Kidney (tissue), 14 donors: ENCODE measurements around the gene DOK6. TPM values are rescaled to one million over a fixed set of nuclear protein-coding genes. Genes with fewer than 3 reads are reported as not detected.

ENCODE experiments used
- DNase-seq, 5 donors: peaks; one replicate each; pipeline ENCODE4 v3.0.0-alpha.2; 2013 to 2020
- FAIRE-seq: peaks from 2 replicates; lab custom pipeline; 2012; peaks lifted over from hg19 to GRCh38; lab: Jason Lieb, UNC
- H3K27ac ChIP-seq, 2 donors: one replicate each; pipeline ENCODE4 v1.7.0; 2013; ENCODE audit warnings: low read depth in 2 of 2, low read length in 2 of 2, inconsistent platforms in 1 of 2
- H3K27me3 ChIP-seq: one replicate; pipeline ENCODE4 v1.7.1; 2013; ENCODE audit warnings: low read length, inconsistent platforms; ENCODE audit not compliant: control insufficient read depth, insufficient read depth
- H3K36me3 ChIP-seq, 3 donors: one replicate each; pipeline versions ENCODE4 v1.7.0 to v1.7.1; 2013; ENCODE audit warnings: low read length in 3 of 3, control low read depth in 1 of 3, inconsistent platforms in 1 of 3; ENCODE audit not compliant: insufficient read depth in 3 of 3, control insufficient read depth in 2 of 3
- H3K4me1 ChIP-seq, 3 donors: one replicate each; pipeline versions ENCODE4 v1.7.0 to v1.7.1; 2013; ENCODE audit warnings: low read length in 3 of 3, inconsistent platforms in 1 of 3, low read depth in 1 of 3; ENCODE audit not compliant: control insufficient read depth in 2 of 3, insufficient read depth in 2 of 3
- H3K4me3 ChIP-seq, 3 donors: one replicate each; pipeline versions ENCODE4 v1.7.0 to v1.8.1; 2013; ENCODE audit warnings: low read length in 3 of 3, control low read depth in 1 of 3, inconsistent platforms in 1 of 3
- H3K9ac ChIP-seq, 3 donors: one replicate each; pipeline versions ENCODE4 v1.7.0 to v1.7.1; 2013; ENCODE audit warnings: low read length in 3 of 3, control low read depth in 1 of 3, inconsistent platforms in 1 of 3
- H3K9me3 ChIP-seq, 3 donors: one replicate each; pipeline versions ENCODE4 v1.7.0 to v1.7.1; 2013; ENCODE audit warnings: low read length in 3 of 3, control low read depth in 1 of 3, inconsistent platforms in 1 of 3; ENCODE audit not compliant: control insufficient read depth in 2 of 3, insufficient read depth in 1 of 3
- intact Hi-C: fragments of 100-400 bp; cut with DNase I; formaldehyde crosslinking; loops from one replicate; pipeline ENCODE4 v1.11.1; 2022
- polyA plus RNA-seq: library from polyadenylated mRNA; stranded (reverse); fragments of 350-450 nt; fragmentation: Illumina TruSeq; extraction: RNeasy Lipid Tissue Mini Kit (QIAGEN cat#74804); gene quantifications from one replicate; pipeline ENCODE4 v1.2.3, GENCODE V29; 2014; ENCODE audit warnings: low read depth, low replicate concordance; ENCODE audit not compliant: insufficient read depth
- total RNA-seq: library from RNA; stranded (reverse); fragmentation: NEBNext Ultra II Directional; extraction: Animal tissue kit (Norgen Biotek cat#: 25700); gene quantifications from one replicate; pipeline ENCODE4 v1.2.1, GENCODE V29; 2021
- TF ChIP-seq, protein P1 (sequence below): IDR thresholded peaks from 3 replicates; pipeline ENCODE4 v1.5.1; 2012; ENCODE audit warnings: mild to moderate bottlenecking, moderate library complexity, borderline replicate concordance; ENCODE audit not compliant: insufficient read depth; ENCODE audit errors: extremely low read depth
- donor health status: control.
- donor health status: control.
- donor health status: control.
- donor health status: control.
- donor health status: control.
- donor health status: DM: yes; HTN: yes; CAD: no.
- donor health status: Normal renal cell carcinoma (clear cell type).

Gene DOK6
- total and polyA plus RNA-seq, 2 donors from 2014 or later, result 3.8 to 4.6 TPM

DNA sequence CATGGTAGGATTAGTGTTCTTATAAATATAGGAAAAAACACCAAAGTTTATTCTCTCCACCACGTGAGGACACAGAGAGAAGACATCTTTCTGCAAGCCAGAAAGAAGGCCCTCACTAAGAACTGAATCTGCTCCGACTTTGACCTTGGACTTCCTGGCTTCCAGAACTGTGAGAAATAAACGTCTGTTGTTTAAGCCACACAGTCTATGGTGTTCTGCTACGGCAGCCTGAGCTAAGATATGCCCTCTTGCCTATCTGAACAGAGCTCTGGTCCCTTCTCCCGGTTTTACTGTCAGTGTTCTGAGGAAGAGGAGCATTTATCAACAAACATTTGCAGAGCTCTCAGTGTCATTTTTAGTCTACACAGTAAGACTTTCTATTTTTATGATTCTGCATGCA is 131.3 kb downstream of the DOK6 start:
- Histone ChIP-seq H3K4me1 (no peaks in the 10 kb centered on the region), H3K4me3 (no peak overlapping the region), H3K36me3 (no peaks in the 10 kb centered on the region), H3K27me3 (no peaks in the 10 kb centered on the region), H3K9ac (no peak overlapping the region), H3K9me3 (no peaks in the 10 kb centered on the region), H3K27ac (no peak overlapping the region)
- TF ChIP-seq, protein P1, sequence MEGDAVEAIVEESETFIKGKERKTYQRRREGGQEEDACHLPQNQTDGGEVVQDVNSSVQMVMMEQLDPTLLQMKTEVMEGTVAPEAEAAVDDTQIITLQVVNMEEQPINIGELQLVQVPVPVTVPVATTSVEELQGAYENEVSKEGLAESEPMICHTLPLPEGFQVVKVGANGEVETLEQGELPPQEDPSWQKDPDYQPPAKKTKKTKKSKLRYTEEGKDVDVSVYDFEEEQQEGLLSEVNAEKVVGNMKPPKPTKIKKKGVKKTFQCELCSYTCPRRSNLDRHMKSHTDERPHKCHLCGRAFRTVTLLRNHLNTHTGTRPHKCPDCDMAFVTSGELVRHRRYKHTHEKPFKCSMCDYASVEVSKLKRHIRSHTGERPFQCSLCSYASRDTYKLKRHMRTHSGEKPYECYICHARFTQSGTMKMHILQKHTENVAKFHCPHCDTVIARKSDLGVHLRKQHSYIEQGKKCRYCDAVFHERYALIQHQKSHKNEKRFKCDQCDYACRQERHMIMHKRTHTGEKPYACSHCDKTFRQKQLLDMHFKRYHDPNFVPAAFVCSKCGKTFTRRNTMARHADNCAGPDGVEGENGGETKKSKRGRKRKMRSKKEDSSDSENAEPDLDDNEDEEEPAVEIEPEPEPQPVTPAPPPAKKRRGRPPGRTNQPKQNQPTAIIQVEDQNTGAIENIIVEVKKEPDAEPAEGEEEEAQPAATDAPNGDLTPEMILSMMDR, result no peak
- FAIRE-seq (no peak), DNase-seq (no peak)
- intact Hi-C loops, result no loop called here

DNA sequence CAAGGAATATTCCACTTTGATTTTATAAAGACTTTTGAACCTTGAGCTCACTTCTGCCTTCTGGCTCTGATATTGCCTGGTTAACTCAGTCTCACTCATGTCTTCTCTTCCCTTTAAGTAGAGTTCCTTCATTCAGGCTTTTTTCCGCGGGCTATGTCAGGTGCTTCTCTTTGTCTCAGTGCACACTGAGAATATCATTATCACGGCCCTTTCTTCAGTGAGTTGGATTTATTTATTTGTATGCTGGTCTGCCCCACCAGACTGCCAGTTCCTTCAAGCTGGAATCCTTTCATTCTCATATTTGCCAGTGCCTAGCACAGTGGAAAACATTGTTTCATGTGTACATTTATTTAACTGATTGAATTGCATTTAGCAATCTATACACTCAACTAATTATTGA is 136.5 kb downstream of the DOK6 start:
- FAIRE-seq (no peak), DNase-seq (no peak)
- Histone ChIP-seq H3K27me3 (no peaks in the 10 kb centered on the region), H3K9me3 (no peaks in the 10 kb centered on the region), H3K4me3 (no peak overlapping the region), H3K4me1 (no peaks in the 10 kb centered on the region), H3K36me3 (no peaks in the 10 kb centered on the region), H3K27ac (no peak overlapping the region), H3K9ac (no peak overlapping the region)
- TF ChIP-seq, protein P1, result no peak
- intact Hi-C loops, result no loop called here

DNA sequence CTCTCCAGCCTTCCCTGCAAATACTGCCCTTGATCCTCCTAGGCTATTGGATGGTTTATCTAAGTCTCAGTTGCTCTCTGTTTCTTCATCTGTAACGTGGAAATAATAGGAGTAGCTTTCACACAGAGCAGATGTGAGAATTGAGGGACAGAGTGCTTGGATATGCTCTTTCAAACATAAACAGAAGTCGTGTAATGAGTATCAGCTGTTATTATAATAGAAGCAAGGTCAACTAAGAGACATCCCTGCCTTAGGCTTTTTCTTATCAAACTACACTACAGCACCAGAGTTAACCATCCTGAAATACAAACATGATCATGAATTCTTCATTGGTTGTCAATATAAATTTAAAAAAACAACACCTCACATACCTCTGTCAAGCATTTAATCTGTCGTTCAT is 138.2 kb downstream of the DOK6 start:
- intact Hi-C loops, result no loop called here
- Histone ChIP-seq H3K36me3 (no peaks in the 10 kb centered on the region), H3K27ac (no peak overlapping the region), H3K4me1 (no peaks in the 10 kb centered on the region), H3K27me3 (no peaks in the 10 kb centered on the region), H3K9ac (no peak overlapping the region), H3K9me3 (no peaks in the 10 kb centered on the region), H3K4me3 (no peak overlapping the region)
- TF ChIP-seq, protein P1, result no peak
- DNase-seq (peak in 1 of 5 donors; percentile 3), FAIRE-seq (no peak)

DNA sequence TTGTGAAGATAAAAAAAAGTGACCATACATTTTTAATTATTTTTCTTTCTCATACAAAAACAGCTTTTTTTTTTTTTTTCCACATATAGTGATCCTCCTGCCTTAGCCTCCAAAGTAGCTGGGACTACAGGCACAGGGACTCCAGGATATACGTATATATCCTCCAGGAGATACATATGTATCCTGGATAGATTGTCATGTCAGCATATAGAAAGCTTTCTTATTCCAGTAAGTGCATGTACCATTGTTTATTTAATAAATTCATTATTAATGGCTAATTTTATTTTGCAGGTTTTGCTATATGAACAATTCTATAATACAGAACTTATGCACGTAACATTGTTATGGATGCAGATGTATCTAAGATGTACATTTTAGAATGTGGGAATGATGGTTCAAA is 138.7 kb downstream of the DOK6 start:
- Histone ChIP-seq H3K27ac (no peak overlapping the region), H3K4me3 (no peak overlapping the region), H3K36me3 (no peaks in the 10 kb centered on the region), H3K27me3 (no peaks in the 10 kb centered on the region), H3K4me1 (no peaks in the 10 kb centered on the region), H3K9me3 (no peaks in the 10 kb centered on the region), H3K9ac (no peak overlapping the region)
- FAIRE-seq (no peak), DNase-seq (no peak)
- intact Hi-C loops, result no loop called here
- TF ChIP-seq, protein P1, result no peak
